H9 (cell line): ENCODE results near the gene CD200. TPM values are rescaled to one million over a fixed set of nuclear protein-coding genes. Genes with fewer than 3 reads are reported as not detected.
A peak's percentile ranks its signal among the peaks of the same experiment; 100 is the strongest.

Source experiments
- DNase-seq: peaks from one replicate; pipeline ENCODE4 v3.0.0-alpha.2; 2017
- H2AFZ ChIP-seq: one replicate; pipeline ENCODE4 v1.6.1; 2013; ENCODE audit warnings: mild to moderate bottlenecking, low read length, control low read depth, moderate library complexity
- H2AK5ac ChIP-seq: 2 replicates; pipeline ENCODE4 v1.6.1; 2013; ENCODE audit warnings: low read length, control low read depth, mixed read lengths; ENCODE audit not compliant: insufficient read length
- H2BK120ac ChIP-seq: one replicate; pipeline ENCODE4 v1.6.1; 2013; ENCODE audit warnings: low read depth, mild to moderate bottlenecking, low read length, control low read depth, inconsistent platforms; ENCODE audit not compliant: poor library complexity, severe bottlenecking
- H2BK12ac ChIP-seq: 2 replicates; pipeline ENCODE4 v1.6.1; 2013; ENCODE audit warnings: low read length, control low read depth, mixed read lengths, low read depth; ENCODE audit not compliant: insufficient read length
- H2BK15ac ChIP-seq: 2 replicates; pipeline ENCODE4 v1.6.1; 2013; ENCODE audit warnings: low read depth, low read length, control low read depth
- H2BK20ac ChIP-seq: one replicate; pipeline ENCODE4 v1.6.1; 2013; ENCODE audit warnings: low read depth, mild to moderate bottlenecking, low read length, control low read depth, inconsistent platforms; ENCODE audit not compliant: poor library complexity, severe bottlenecking
- H2BK5ac ChIP-seq: 2 replicates; pipeline ENCODE4 v1.6.1; 2013; ENCODE audit warnings: low read length, control low read depth, mixed read lengths; ENCODE audit not compliant: insufficient read length
- H3K14ac ChIP-seq: 2 replicates; pipeline ENCODE4 v1.6.1; 2013; ENCODE audit warnings: low read length, control low read depth; ENCODE audit not compliant: insufficient read depth
- H3K18ac ChIP-seq: 2 replicates; pipeline ENCODE4 v1.6.1; 2013; ENCODE audit warnings: low read depth, mild to moderate bottlenecking, mixed read lengths, low read length, control low read depth; ENCODE audit not compliant: insufficient read length
- H3K23ac ChIP-seq: 2 replicates; pipeline ENCODE4 v1.6.1; 2013; ENCODE audit warnings: low read length, control low read depth, mixed read lengths, low read depth; ENCODE audit not compliant: insufficient read length
- H3K23me2 ChIP-seq: 2 replicates; pipeline ENCODE4 v1.6.1; 2013; ENCODE audit warnings: low read depth, mild to moderate bottlenecking, mixed read lengths, low read length, control low read depth; ENCODE audit not compliant: insufficient read length, poor library complexity, severe bottlenecking
- H3K27ac ChIP-seq: 2 replicates; pipeline ENCODE4 v1.5.1; 2013; ENCODE audit warnings: low read length, control low read depth, mixed read lengths, low read depth; ENCODE audit not compliant: insufficient read length
- H3K27me3 ChIP-seq: 2 replicates; pipeline ENCODE4 v1.6.1; 2013; ENCODE audit warnings: low read length, control low read depth, inconsistent platforms; ENCODE audit not compliant: insufficient read depth
- H3K4ac ChIP-seq: 2 replicates; pipeline ENCODE4 v1.6.1; 2013; ENCODE audit warnings: low read depth, mild to moderate bottlenecking, control low read depth, inconsistent platforms, low read length, moderate library complexity
- H3K4me1 ChIP-seq: 2 replicates; pipeline ENCODE4 v1.6.1; 2013; ENCODE audit warnings: low read length, control low read depth, inconsistent platforms; ENCODE audit not compliant: insufficient read depth
- H3K4me2 ChIP-seq: 2 replicates; pipeline ENCODE4 v1.6.1; 2013; ENCODE audit warnings: low read length, control low read depth, mixed read lengths; ENCODE audit not compliant: insufficient read length, insufficient read depth
- H3K56ac ChIP-seq: 2 replicates; pipeline ENCODE4 v1.6.1; 2013; ENCODE audit warnings: low read depth, mild to moderate bottlenecking, mixed read lengths, low read length, control low read depth; ENCODE audit not compliant: insufficient read length
- H3K79me1 ChIP-seq: 2 replicates; pipeline ENCODE4 v1.6.1; 2013; ENCODE audit warnings: low read depth, mild to moderate bottlenecking, moderate library complexity, low read length, control low read depth, inconsistent platforms; ENCODE audit not compliant: insufficient read depth, poor library complexity, severe bottlenecking
- H3K79me2 ChIP-seq: 2 replicates; pipeline ENCODE4 v1.6.1; 2013; ENCODE audit warnings: low read length, control low read depth, inconsistent platforms; ENCODE audit not compliant: insufficient read depth
- H3K9ac ChIP-seq: 2 replicates; pipeline ENCODE4 v1.6.1; 2013; ENCODE audit warnings: low read length, control low read depth, mixed read lengths; ENCODE audit not compliant: insufficient read length; ENCODE audit errors: extremely low read depth
- H3K9me3 ChIP-seq: one replicate; pipeline ENCODE4 v1.6.1; 2013; ENCODE audit warnings: low read depth, low read length, inconsistent platforms; ENCODE audit not compliant: control insufficient read depth
- H3T11ph ChIP-seq: one replicate; pipeline ENCODE4 v1.6.1; 2013; ENCODE audit warnings: mild to moderate bottlenecking, low read length, control low read depth, inconsistent platforms
- H4K20me1 ChIP-seq: one replicate; pipeline ENCODE4 v1.6.1; 2013; ENCODE audit not compliant: control insufficient read depth, insufficient read length, insufficient read depth
- H4K5ac ChIP-seq: 2 replicates; pipeline ENCODE4 v1.6.1; 2013; ENCODE audit warnings: low read depth, mild to moderate bottlenecking, mixed read lengths, low read length, control low read depth; ENCODE audit not compliant: insufficient read length
- H4K8ac ChIP-seq: replicated peaks from 2 replicates; pipeline ENCODE4 v1.6.1; 2013; ENCODE audit warnings: low read length, control low read depth, mixed read lengths, low read depth; ENCODE audit not compliant: insufficient read length
- H4K91ac ChIP-seq: 2 replicates; pipeline ENCODE4 v1.6.1; 2013; ENCODE audit warnings: low read depth, mild to moderate bottlenecking, moderate library complexity, mixed read lengths, low read length, control low read depth; ENCODE audit not compliant: insufficient read length
- H3K27ac Mint-ChIP-seq, 3 experiments: 2 replicates in 2 of 3; 3 replicates in 1 of 3; pipeline ENCODE4 v1.8.0; 2020 to 2021; ENCODE audit warnings: mixed read lengths in 3 of 3, mild to moderate bottlenecking in 1 of 3, moderate library complexity in 1 of 3
- H3K27me3 Mint-ChIP-seq: 2 replicates; pipeline ENCODE4 v1.8.0; 2021; ENCODE audit warnings: low read depth, mild to moderate bottlenecking, moderate library complexity, mixed read lengths
- H3K36me3 Mint-ChIP-seq, 3 experiments: 2 replicates in 2 of 3; 3 replicates in 1 of 3; pipeline ENCODE4 v1.8.0; 2020 to 2021; ENCODE audit warnings: low read depth in 3 of 3, mixed read lengths in 3 of 3; ENCODE audit not compliant: insufficient read depth in 1 of 3
- H3K4me1 Mint-ChIP-seq, 2 experiments: 2 replicates each; pipeline ENCODE4 v1.8.0; 2020; ENCODE audit warnings: mixed read lengths in 2 of 2
- H3K4me3 Mint-ChIP-seq, 2 experiments: 2 replicates in 1 of 2; 3 replicates in 1 of 2; pipeline ENCODE4 v1.8.0; 2020 to 2021; ENCODE audit warnings: mild to moderate bottlenecking in 2 of 2, mixed read lengths in 2 of 2, moderate library complexity in 1 of 2
- H3K9me3 Mint-ChIP-seq, 2 experiments: 2 replicates in 1 of 2; 3 replicates in 1 of 2; pipeline ENCODE4 v1.8.0; 2020; ENCODE audit warnings: mild to moderate bottlenecking in 2 of 2, mixed read lengths in 2 of 2, moderate library complexity in 1 of 2
- CTCF ChIP-seq: fragments of 200-600 bp; sonication (generic); conservative IDR thresholded peaks from 3 replicates; pipeline ENCODE4 v1.8.0; 2021; ENCODE audit warnings: antibody characterized with exemption, mild to moderate bottlenecking
- total RNA-seq: library from RNA; stranded (reverse); gene quantifications from 2 replicates; pipeline ENCODE4 v1.2.1, GENCODE V29; 2021

The CD200 gene
- total RNA-seq, 1 experiment from 2014 or later = 51.6 TPM

DNA sequence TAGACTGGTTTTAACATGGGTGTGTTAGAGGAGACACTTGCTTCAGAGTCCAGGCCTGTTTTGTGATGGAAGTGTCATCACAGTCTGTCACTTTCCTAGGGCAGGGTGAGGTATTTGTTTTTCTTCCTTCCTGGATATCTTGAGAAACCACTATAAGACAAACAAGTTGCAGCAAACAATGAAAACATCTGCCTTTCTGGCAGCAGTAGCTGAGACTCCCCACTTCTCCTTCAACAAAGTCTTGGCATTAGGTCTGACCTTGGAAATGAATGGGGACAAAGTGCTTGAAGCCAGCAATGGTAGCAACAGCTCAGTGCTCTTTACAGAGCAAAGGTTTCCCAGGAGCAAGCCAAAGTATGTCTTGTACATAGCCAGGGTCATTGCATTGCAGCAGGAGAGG lies 64.6 kb downstream of the CD200 start:
- no peak overlapping the region for H3K4me3 Mint-ChIP-seq
- H3K56ac ChIP-seq = no peak overlapping the region
- H3K27ac Mint-ChIP-seq = peak overlapping the region in 1 of 3 experiments; percentile 79; a peak in 3 of 7 replicates
- no peak overlapping the region for H2BK15ac ChIP-seq
- no peak overlapping the region for H4K5ac ChIP-seq
- H3K23me2 ChIP-seq = no peaks in the 10 kb centered on the region
- no peak overlapping the region for H2BK12ac ChIP-seq
- no peak overlapping the region for H3K14ac ChIP-seq
- H3K4me1 Mint-ChIP-seq = peaks cover 38 to 52% of the 10 kb centered on the region in 2 experiments
- H3K36me3 Mint-ChIP-seq = peaks cover 9 to 19% (median 12%) of the 10 kb centered on the region in 3 experiments
- no peaks in the 10 kb centered on the region for H3K79me2 ChIP-seq
- H3K79me1 ChIP-seq = no peaks in the 10 kb centered on the region
- H3K27me3 ChIP-seq = no peaks in the 10 kb centered on the region
- H3K9me3 Mint-ChIP-seq = peaks cover 11% of the 10 kb centered on the region in 2 experiments
- no peak for TF ChIP-seq CTCF
- H3K9me3 ChIP-seq = peaks cover 5% of the 10 kb centered on the region
- no peak overlapping the region for H3K9ac ChIP-seq
- H3K27ac ChIP-seq = no peak overlapping the region
- no peak overlapping the region for H4K8ac ChIP-seq
- H3K23ac ChIP-seq = no peak overlapping the region
- H3K27me3 Mint-ChIP-seq = no peaks in the 10 kb centered on the region
- DNase-seq = no peak
- no peak overlapping the region for H2AFZ ChIP-seq
- H4K20me1 ChIP-seq = no peaks in the 10 kb centered on the region
- H4K91ac ChIP-seq = no peak overlapping the region
- H2BK20ac ChIP-seq = no peak overlapping the region
- H2BK5ac ChIP-seq = no peak overlapping the region
- H3T11ph ChIP-seq = no peak overlapping the region
- H2BK120ac ChIP-seq = no peak overlapping the region
- no peak overlapping the region for H2AK5ac ChIP-seq
- H3K4me2 ChIP-seq = no peak overlapping the region
- no peak overlapping the region for H3K4ac ChIP-seq
- no peak overlapping the region for H3K18ac ChIP-seq
- H3K4me1 ChIP-seq = peaks cover 8% of the 10 kb centered on the region
